GM18909 (cell line): Measurements from ENCODE around the gene NTN3.
"Not testable (repeated sequence)": the region's sequence is repeated elsewhere in the genome, so short reads cannot be mapped to it uniquely, and the experiment has no call there.

Source experiments
- ATAC-seq: cut with Tn5 transposase; IDR thresholded peaks from one replicate; pipeline ENCODE4 v1.9.1; 2021; ENCODE audit warnings: mild to moderate bottlenecking; ENCODE audit not compliant: unreplicated experiment, poor library complexity

The NTN3 gene

DNA sequence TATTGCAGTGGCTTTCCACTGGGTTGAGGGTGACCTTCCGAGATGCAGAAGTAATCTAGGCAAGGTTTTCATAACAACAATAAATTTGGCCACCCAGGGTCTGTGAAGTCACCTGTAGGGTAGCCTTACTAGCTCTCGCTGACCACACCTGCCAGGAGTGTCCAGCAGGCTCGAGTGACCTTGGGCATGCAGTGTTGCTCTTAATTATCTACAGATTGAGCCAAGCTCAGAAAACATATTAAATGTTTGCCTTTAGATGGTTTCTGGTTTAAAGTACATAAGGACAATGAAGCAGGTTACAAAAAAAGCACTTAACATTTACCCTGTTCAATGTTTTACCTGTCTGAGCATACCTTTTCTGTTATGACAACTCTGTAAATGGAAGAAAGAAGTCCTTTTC, 5.6 kb downstream of the NTN3 start:
- no peak for ATAC-seq

DNA sequence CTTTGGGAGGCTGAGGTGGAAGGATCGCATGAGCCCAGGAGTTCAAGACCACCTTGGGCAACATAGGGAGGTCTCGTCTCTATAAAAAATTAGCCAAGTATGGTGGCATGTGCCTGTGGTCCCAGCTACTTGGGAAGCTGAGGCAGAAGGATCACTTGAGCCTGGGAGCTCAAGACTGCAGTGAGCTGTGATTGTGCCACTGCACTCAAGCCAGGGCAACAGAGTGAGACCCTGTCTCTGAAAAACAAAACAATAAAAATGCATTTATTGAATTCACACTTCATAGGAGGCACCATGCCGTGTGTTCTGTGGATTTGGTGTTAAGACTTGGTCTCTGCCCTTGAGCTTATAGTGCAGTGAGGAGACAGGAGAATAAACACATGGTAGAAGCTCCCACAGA, 6.2 kb downstream of the NTN3 start:
- no peak for ATAC-seq

DNA sequence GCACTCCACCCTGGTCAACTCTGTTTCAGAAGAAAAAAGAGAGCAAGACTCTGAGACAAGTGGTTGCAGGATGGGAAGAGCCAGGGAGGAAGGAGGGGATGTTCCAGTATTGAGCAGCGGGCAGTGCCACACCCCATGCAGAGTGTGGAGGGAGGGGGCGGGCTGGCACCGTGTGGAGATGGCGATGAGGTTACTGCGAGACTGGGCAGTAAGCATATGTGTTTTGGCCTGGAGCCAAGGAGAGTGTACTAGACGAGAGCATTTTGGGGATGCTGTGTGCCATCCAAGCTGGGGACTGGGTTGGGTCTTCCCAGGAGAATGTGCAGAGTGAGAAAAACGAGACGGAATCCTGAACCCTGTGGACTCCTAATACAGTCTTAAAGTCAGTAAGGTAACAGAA, 7.2 kb downstream of the NTN3 start:
- no peak for ATAC-seq

- ATAC-seq: not testable (repeated sequence)
Observed at GRCh38 chr16:2479996-2480395, 8.9 kb downstream of the NTN3 start.

GRCh38 chr16:2480948-2481347, 9.9 kb downstream of the NTN3 start:
- ATAC-seq: no peak

GRCh38 chr16:2481676-2482075, 10.6 kb downstream of the NTN3 start:
- ATAC-seq: no peak

DNA sequence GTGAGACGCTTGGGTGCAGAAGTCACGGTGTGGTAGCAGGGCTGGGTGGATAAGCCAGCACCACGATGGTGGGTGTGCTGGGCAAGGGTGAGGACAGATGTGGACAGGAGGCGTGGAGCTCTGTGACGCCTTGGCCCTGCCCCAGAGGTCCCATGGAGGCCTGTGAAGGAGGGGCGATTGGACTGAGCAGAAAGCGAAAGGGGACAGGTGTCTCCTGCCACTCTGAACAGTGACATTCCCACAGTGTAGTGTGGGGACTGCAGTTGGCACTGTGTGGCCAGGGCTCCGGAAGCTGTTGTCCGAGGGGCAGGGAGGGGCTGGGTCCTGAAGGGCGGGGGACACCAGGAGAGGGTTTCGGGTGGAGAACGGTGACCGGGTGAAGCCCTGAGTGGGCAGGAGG, 11.2 kb downstream of the NTN3 start:
- no peak for ATAC-seq

GRCh38 chr16:2482708-2483534, 11.8 kb downstream of the NTN3 start:
- no peak for ATAC-seq

DNA sequence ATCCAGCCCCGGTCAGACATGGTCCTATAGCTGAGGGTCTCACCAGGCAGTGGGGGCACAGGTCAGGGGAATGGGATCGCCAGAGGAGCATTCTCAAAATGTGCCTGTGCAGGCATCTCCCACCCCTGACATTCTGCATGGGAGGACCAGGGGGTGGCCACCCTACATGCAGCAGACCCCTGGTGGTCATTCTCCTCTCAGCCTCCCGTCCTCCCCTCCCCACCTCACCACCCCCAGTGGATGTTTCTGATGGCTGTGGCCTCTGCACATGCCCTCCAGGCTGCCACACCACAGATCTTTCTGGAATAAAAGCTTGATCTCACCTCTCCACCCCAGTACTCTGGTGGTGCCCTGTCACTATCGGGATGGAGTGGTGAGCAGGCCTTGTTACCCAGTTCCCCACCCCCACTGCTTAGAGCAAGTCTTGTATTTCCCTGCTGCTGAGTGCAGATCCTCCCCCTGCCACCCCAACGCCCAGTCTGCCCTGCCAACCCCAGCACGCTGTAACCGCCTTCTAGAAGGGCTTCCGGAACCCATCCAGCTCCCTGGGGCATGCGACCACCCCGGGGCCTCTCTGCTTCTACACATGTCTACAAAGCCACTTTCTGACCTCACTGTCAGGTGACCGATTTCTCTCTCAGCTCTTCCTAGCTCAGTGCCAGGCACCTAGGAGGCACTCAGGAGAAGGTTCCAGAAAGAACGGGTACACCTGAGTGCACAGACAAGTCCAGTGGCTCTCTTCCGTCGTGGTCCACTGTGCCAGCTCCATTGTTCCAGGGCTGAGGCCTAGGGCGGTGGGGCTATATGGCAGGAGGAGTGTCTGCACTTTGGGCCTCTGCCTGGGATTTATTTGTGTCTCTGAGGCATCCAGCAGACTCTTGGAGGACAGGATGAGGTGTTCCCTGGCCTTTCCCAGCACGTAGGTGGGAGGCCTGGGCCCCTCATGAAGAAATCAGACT, 13.1 kb downstream of the NTN3 start:
- ATAC-seq: no peak

- no peak for ATAC-seq
Observed at GRCh38 chr16:2484898-2485508, 13.9 kb downstream of the NTN3 start.

DNA sequence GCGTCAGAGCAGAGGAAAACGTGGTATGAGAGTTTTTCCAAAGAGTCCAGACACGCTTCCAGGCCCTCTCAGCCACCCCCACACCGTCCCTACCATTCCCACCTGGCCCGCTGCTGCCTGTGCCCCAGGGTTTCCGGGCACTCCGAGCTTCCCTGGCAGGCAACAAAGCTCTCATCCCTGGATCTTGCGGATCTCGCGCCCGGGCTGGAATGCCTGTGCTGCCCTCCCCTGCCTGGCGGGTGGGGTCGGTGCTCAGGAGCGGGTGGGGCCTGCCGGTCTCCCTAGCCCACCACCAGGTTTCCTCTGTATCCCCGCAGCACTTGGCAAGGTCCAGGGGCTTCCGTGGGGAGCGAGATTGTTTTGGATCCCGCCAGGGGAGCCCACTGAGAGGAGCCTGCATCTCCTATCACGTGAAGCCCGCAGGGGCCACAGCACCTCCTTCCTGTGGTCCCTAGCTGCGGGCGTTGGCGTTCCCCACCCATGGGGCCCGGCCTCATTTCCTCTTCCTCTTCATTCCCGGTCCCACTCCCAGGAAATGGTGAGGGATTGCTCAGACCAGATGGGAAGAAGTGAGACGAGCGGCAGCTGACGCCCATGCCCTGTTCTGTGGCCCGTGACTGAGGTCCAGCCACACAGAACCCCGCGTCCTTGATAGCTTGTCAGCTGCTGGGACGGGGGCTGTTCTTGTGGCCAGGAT, 14.9 kb downstream of the NTN3 start:
- ATAC-seq: no peak

DNA sequence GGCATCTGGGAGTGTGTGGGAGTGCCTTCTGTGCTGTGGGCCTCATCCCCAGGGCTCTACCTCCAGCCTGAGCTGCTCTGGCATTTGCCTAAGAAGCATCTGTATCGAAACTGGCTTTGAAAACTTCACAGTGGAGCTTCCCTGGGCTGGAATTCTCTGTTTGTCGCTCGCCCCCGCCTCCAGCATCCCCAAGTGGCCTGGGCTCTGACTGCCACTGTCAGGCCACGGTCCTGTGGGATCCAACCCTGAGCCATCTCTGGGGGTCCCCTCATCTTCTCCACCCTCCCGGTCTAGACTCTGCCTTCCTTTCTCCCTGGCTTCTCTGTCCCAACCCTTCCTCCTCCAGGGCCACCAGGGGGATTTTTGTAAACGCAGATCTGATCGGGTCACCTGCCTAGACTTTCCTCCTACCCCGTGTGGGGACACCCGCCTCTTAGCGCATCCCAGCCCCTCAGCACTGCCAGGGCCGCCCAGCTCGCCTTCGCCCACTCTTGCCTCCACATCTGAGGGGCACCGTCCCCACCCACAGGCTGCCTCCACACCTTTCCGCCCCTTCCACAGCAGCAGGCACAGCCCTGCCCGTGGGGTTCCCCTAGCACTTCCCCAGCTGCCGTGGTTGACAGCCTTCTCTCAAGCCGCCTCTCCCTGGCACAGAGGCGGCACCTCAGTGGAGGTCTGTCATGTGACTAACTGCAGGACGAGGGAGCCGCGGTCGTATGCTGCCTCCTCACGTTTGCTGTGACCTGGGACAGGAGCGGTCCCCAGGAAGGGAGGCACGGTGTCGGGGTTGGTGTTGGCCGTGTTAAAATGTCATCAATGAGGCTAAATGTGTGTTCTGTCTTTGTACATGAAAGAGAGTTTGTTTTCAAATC, 15.8 kb downstream of the NTN3 start:
- peak; percentile 73 for ATAC-seq

- no peak for ATAC-seq
Observed at GRCh38 chr16:2487517-2487842, 16.4 kb downstream of the NTN3 start.

GRCh38 chr16:2487903-2488531, 16.9 kb downstream of the NTN3 start:
- ATAC-seq: no peak

DNA sequence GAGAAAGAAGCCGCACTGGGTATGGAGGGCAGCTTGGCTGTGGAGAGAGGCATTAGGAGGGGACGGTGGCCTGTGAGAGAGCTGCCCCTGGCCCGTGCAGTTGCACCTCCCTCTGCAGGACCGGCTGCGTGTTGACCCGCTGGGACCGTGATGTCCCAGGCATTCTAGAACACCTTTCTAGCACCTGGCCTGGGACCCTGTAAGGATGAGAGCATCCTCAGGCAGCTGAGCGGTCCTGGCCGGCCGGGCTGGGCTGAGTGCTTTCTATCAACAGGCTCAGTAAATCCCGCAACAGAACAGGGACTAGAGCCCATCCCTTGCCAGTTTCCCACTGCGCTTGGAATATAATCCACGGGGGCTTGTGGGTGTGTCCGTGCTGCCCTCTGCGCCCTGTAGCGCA, 18.5 kb downstream of the NTN3 start:
- no peak for ATAC-seq

DNA sequence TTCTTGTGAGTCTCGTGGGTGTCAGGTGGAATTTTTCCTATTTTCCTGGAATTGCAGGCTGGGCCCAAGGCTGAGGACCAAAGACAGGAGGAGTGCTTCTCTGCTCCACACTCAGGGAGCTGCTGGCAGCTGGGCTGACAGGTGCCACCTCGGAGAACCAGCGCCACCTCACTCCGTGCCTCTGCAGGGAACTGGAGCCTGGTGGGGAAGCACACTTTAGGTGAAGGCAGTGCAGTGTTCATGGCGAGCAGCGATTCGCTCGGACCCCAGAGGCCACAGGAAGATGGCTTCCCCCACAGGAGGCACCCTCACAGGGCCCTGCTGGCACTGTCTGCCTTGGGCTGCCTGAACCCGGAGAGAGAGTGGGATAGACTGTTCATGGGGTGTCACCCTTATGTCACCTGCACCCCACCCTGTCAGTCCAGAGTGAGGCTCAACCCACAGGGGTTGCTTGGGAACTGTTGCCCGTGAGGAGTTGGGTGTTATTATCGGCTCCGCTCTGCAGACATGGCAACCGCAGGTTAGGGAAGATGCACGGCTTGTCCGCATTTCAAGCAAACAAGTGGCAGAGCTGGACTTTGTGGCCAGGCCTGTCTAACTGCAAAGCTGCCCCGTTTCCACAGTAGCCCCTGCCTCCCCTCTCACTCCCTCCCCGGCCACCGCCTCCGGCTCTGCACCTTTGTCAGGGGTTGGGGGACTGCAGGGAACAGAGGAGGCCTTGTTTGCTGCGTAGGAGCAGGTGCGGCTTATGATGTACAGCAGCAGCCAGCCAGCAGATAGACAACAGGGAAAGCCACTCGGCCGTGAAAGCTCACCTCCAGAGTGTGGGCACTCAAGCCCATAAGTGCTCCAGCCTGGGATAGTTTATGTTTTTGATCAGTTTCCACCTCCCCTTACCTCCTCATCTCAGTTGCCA, 19.4 kb downstream of the NTN3 start:
- no peak for ATAC-seq

- no peak for ATAC-seq
Observed at GRCh38 chr16:2492292-2492691, 21.2 kb downstream of the NTN3 start.

GRCh38 chr16:2493605-2494004, 22.5 kb downstream of the NTN3 start:
- ATAC-seq: no peak
